ENCODE results near the gene PMEPA1.

DNA sequence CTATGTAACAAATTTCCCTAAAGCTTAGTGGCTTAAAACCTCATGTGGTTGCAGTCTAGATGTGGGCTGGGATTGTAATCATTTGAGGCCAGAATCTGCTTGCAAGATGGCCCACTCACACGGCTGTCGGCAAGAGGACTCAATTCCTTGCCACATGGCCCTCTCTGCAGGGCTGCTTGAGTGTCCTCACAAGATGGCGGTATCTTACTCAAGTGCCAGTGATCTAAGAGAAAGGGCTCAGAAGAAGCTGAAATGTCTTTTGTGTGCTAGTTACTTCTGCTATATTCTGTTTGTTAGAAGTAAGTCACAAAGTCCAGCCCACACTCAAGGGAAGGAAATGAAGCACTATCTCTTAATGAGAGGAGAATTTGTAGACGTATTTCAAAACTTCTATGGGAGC is 47.1 kb upstream of the PMEPA1 start:
- TF ChIP-seq, protein P1, sequence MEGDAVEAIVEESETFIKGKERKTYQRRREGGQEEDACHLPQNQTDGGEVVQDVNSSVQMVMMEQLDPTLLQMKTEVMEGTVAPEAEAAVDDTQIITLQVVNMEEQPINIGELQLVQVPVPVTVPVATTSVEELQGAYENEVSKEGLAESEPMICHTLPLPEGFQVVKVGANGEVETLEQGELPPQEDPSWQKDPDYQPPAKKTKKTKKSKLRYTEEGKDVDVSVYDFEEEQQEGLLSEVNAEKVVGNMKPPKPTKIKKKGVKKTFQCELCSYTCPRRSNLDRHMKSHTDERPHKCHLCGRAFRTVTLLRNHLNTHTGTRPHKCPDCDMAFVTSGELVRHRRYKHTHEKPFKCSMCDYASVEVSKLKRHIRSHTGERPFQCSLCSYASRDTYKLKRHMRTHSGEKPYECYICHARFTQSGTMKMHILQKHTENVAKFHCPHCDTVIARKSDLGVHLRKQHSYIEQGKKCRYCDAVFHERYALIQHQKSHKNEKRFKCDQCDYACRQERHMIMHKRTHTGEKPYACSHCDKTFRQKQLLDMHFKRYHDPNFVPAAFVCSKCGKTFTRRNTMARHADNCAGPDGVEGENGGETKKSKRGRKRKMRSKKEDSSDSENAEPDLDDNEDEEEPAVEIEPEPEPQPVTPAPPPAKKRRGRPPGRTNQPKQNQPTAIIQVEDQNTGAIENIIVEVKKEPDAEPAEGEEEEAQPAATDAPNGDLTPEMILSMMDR (conservative IDR thresholded peaks at IDR 0.05): no peak
- no peak for TF ChIP-seq ZFX (IDR thresholded peaks at IDR 0.05)
